HG03025 (cell line): ENCODE measurements around the gene LDLRAD4.

Experiments used
- ATAC-seq: cut with Tn5 transposase; IDR thresholded peaks from one replicate; pipeline ENCODE4 v1.9.1; 2021; ENCODE audit warnings: mild to moderate bottlenecking, moderate library complexity; ENCODE audit not compliant: unreplicated experiment, low FRiP score

LDLRAD4 gene

DNA sequence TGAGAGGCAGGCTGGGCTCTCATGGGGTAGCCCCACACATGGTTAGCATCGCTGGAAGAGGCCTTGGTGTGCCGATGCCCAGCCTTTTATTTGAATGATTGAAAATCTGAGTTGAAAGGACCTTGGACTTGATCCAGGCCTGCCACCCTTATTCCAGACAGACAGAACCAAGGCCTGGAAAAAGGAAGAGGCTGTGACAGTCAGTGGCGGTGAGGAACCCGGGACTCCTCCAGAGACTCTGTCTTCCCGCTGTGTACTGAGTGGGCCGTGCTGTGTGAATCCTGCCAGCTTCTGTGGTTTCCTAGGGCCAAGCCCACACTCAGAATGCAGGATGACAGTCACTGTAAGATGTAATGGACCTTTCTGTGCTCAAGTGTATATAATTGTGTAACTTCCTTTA lies 218.5 kb downstream of the LDLRAD4 start:
- ATAC-seq, result no peak

DNA sequence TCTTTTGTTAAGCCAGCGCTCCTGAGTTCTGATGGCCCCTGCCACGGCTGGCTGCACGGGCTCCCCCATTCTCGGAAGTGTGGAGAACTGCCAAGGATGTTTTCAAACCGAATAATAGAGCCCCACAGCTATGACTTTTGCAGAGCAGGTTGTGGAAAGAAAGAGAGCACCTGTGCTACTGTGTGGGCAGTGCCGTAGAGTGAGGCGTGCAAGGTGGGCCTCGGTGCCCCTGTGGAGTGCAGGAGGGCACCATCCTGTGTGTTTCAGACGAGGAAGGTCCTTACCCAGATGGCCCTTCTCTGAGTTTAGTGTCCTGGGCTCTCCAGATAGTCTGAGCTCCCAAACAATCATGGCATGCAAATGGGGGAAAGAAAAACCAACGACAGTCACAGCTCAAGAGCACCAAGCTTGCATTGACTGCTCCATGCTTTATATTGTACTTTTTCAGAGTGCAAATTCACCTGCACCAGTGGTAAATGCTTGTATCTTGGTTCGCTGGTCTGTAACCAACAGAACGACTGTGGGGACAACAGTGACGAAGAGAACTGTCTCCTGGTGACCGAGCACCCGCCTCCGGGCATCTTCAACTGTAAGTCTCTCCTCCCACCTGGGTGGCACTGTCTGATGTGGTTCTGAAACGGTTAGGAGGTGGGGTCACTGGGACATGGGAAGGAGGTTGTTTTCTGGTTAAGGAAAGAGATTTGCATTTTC lies 219.4 kb downstream of the LDLRAD4 start:
- ATAC-seq, result no peak

DNA sequence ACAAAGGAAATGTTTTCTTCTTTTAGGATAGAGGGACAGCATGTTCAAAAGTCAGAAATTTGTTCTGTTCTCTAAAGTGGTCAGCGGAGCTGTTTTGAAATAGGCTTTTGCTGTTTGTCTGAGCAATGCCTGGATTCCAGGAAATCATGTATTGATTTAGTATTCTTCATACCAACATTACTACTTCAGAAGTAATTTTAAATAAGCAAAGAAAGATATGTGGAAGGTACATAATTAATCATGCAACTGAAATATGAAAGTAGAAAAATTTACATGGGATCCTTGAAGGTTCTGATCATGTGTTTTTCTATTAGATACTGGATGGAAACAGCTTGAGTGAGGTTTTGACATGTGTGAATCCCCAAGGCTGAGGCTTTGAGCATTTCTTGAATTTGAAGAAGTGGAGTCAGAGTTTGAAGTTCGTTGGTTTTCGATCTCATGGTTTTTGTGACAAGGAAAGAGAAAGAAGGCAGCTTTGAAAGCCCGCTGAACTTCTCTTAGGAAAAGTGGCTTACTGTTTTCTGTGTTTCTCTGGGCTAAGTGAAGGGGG lies 220.0 kb downstream of the LDLRAD4 start:
- ATAC-seq, result no peak

DNA sequence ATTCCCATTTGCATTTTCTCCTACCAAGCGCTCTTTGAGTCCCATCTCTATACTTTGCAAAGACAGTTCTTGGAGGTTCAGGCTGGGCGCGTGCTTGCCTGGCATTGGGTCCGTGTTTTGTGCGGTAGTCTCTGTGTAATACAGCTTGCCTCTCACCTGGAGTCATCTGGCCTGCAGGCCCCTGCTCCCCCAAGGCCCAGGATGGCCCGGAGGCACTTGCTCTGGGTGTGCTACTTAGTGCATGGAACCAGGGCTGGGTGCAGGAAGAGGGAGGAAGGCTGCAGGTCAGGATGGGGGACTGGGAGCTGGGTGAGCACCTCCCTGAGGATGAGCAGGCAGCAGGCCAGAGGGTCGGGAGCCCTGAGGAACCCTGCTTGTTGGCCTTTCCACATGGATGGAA lies 220.9 kb downstream of the LDLRAD4 start:
- no peak for ATAC-seq

DNA sequence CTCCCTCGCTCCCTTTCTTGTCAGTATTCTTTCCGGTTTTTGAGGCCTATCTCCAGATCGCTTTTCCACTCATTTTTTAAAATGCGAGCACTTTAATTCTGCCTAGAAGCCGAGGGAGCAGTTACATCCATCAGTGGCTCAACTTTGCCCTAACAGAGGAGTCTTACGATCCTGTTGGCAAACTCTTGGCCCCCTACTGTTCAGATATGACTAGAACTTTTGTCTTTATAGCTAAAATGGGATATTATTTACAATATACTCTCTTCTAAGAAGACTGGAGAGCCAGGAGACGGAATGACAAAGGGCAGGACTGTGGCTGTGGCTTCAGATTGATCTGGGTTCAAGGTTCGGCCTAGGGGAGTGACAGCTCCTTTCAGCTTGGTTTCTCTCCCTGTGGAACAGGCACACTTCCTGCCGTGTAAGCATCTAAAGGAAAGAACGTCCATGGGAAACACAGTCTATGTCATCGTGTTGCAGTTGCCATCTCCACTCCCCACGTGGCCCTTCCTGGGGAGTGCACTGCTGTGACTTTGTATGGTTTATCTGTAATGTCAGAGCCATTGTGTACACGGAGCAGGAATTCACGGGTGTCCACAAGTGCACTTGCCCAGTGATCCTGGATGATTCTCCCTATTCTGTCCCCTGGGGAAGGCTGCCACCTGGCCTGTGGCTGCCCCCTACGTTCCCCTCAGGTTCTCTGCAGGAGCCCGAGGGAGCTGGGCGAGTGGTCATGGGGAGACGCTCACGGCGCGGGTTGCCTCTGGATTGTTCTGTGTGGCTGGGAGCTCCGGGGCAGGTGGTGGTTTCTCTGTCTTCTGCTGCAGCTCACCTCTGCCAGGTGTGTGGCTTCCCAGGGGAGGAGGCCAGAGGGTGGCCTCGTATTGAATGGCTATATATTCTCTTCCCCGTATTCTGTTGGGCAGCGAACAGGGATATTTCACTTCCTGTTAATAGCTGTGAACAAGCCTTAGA lies 222.0 kb downstream of the LDLRAD4 start:
- ATAC-seq, result no peak

DNA sequence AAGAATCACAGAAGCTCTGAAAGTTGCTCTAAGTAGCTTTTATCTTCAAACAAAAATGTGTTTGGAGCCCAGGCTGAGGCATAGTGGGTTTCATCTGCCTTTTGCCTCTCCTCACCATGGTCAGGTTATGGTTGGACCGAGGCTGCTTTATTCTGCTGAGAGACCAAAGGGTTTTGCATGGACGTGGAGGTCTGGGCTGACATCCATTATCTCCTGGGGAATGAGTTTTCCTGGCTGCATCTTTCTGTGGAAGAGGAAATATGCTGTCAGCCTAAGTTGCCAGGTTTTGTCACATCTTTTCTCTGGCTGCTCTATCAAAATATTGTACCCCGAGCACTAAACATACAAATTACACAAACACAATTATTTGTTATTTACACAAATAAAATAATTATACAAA lies 223.2 kb downstream of the LDLRAD4 start:
- no peak for ATAC-seq

DNA sequence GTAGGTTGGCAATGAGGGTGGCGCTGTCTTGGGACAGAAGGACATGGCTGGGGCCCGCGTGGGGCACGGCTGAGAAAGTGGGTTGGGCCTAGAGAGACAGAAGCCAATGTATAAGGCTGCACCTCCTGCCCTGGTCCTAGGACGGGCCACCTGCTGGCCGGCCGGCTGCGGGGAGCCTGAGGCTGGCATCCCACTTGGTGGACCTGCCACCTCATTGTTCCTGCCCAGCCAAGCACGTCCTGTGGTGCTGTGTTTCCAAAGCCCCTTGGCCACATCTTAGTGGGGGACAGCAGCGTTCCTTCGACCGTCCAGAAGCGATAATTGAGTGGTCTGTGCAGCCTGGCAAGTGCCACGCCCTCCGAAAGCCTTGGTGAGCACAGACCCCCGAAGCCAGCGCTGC lies 223.9 kb downstream of the LDLRAD4 start:
- ATAC-seq, result no peak

DNA sequence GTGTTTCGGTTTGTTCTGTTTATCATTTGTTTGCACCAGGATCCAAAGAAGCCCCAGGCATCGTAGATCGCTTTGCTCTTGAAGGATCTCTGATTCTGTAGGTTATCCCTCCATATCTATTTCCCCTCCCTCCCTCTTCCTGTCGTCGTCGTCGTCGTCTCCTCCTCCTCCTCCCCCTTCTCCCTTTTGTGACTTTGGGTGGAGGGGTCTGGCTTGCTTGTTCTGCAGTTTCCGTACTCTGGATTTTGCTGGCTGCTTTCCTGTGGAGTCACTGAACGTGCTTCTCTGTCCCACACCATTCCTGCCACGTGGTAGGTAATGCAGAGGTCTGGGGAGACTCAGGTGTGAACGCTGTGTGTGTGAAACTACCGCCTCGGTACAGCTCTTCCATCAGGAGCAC lies 225.0 kb downstream of the LDLRAD4 start:
- no peak for ATAC-seq

DNA sequence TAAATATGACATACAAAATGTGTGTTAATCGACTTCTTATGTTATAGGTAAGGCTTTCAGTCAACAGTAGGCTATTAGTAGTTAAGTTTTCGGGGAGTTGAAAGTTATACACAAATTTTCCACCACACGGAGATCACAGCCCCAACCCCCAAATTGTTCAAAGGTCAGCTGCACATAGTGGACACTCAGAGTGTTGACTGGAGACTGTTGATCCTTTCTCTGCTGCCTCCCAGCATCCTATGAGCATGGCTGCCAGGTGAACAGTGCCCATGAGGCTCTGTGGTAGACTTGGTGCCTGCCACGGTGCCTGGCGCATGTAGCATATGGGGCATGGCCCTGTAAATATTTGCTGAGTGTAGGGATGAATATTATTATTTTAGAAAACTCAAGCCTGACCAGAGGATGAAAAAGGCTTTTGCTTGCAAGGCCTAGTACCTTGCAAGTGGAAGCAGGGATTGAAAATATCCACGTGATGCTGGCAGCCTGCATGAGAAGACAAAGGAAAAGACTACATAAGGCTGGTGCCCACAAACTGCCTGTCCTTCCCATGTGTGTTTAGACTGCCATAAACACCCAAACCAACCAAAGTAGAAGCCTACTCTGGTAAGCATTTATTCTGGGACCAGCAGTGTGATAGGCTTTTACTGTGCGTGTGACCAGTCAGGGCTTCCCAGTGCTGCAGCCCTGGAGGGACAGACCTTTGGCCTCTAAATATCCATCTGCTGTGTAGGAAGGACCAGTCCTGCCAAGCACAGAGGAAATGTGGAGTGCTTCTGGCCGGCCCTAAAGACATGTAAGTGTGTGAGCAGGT lies 226.1 kb downstream of the LDLRAD4 start:
- no peak for ATAC-seq

DNA sequence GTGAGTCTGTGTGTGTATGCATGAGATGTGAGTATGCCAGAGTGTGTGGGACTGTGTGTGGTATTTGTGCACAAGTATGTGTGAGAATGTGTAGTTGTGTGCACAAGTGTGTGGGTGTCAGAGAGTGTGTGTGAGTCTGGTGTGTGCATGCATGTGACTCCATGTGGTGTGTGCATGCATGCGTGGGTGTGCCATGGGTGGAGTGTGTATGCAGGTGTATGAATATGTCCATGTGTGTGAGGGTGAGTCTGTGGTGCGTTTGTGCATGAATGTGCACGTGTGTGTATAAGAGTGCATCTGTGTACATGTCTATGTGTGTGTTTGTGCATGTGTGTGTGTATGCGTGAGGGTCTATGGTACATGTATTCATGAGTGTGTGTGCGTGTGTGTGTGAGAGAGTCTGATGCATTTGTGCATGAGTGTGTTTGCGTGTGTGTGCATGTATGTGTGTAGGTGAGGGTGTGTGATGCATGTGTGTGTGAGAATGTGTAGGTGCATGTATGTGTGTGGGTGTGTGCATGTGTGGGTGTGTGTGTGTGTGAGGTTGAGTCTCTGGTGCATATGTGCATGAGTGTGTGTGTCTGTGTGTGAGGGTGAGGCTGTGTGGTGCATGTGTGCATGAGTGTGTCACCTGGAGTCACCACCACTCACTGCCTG lies 226.8 kb downstream of the LDLRAD4 start:
- no peak for ATAC-seq

DNA sequence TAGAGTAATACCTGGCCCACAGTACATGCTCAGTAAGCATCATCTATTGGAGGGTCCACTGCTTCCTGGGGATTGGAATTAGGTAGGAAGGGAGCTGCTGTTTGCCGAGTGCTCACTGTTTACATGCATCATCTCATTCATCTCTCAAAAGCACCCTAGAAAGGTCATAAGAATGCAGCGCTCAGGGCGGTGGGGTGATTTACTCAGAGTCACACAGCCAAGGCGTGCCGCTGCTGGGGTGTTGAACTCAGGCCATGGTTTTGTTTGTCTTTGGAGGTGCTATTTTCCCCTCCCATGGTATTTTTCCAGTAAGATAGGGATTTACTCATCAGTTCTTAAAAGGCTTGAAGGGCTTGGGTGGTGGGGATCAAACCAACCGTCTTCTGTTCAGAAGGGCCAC lies 227.5 kb downstream of the LDLRAD4 start:
- no peak for ATAC-seq

DNA sequence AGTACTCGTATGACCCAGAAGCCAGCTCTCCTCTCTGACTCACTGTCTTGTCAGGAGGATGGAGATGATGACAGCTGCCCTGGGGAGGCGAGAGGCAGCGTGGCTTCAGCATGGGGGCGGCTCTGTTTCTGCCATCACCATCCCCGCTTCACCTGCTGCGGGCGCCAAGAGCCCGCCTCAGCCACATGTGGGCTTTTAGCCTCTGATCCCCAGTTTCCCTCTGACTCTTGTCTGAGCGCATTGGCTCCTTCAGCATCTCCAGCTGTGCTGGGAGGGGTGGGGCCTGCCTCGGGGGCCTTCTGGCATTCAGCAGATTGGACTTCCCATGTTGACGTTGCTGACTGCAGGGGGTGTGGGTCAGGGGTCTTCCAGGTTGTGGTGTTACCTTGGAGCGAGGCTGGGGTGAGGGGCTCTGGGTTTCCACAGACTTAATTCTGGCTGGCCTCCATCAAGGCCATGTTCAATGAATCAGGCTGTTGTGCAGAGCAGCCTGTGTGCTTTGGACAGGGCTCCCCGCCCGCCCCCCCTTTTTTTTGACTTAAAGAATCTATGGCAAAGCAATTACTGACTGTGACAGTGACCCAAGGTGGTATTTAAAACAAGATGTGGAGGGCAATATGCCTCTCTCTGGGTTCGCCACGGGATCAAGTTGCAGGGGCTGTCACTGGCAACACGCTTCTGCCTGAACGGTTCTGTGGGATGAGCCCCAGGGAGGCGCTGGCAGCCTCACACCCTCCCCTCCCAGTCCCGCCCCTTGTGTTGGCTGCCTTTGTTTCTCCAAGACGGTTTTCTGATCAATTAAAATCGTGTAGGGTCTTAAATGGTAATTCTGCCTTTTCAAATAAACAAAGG lies 228.3 kb downstream of the LDLRAD4 start:
- ATAC-seq, result no peak

DNA sequence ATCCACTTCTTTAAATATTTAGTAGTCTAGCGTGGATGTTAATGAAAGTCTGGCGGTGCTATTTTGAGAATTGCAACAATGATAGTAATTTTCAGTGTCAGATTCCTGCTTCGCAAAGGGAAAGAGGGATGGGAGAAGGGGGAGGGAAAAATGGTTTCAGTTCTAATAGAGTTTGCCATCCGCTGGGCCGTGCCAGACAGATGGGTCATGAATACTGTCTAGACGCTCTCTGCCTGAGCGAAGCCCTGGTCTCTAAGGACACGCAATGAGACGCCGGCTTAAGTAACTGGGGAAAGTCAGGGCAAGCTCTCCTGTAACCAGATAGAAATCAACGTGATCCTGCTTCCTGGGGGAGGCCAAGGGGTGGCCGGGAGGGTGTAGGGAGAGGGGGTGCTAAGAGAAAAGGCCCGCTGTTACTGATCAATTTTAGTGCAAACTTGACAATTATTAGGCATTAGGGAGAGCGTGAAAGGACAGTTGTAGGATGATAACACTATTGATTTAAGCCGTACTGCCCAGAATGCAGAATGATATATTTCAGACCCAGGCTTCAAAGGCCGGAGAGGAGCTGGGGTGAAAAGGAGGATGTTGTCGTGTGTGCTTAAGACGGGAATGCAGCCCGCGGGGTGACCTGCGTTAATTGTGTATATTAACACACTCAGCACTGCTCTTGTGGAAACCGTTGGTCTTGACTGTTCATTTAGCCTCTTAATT lies 229.2 kb downstream of the LDLRAD4 start:
- no peak for ATAC-seq

DNA sequence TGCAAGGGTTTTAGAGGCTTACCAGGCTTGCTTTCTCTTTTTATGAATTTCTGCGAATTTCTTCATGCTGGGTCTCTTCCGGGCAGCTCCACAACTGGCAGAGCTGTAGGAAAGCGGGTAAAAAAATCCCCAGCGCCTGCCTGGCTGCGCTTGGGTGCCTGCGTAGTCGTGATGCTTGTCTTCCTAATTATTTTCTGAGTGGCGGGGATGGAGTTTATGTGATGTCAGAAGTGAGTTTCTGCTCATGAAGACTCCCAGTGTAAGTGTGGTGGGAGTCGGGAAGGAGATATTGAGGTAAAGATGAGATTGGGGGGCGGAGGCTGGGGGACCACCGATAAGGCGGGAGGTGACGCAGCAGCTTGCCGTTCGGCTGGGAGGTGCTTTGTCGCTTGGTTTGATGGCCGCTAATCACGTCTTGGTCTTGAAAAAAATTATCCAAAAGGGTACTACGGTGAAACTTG lies 229.8 kb downstream of the LDLRAD4 start:
- ATAC-seq, result no peak

DNA sequence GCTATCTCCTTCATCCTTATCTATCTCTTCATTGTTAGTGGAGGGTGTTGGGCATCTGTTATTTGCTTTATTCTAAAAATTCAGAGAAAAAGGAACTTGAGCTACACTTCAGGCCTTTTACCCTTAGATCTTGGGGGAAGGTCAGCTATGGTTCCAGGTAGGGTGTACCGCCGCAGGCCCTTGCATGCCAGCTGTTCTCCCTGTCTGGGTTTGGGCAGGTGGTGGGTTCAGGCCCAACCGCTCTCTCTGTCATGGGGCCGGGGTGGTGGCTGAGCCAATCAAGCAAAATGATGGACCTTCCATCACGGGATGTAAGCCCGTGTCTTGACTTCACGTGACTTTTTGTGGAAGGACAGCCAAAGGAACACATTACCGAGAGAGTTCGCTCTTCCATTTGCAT lies 231.1 kb downstream of the LDLRAD4 start:
- ATAC-seq, result no peak

DNA sequence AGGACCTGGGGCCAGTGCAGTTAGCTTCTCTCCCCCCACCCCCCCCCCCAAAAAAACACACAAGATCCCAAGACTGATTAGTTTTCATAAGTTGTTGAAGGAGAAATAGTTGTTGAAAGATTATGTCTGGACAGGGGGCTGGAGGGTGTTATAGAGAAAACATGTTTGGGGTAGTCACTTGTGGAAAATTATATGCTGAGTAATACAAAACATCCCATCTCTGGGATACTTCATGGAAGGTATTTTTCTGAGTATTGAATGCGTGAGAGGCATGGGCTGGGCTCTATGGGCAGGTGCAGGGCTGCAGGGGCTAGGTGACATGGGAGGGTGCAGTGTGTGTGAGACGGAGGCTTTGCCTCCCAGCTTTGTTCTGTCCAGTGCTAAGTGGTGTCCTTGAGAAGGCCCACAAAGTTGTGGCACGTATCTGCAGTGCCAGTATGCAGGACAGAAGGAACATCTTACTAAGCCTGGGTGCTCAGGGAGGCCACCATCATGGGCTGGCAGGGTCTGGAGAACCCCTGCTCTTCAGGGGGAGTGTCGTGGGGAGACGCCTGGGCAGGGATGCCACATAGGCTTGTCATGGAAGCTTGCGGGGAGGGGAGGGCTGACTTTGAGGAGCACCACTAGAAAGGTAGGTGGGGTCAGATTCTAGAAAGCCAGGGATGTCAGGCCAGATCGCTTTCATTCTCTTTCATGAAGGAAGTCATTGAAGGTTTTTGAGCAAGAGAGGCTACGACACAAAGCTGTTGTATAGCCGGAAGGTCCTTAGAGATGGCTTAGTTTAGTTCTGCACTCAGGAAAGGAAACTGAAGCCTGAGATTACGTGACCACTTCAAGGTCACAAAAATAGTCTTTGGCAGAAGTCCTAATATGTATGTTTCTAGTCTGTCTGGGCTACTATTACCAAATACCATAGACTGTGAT lies 232.0 kb downstream of the LDLRAD4 start:
- ATAC-seq, result peak; percentile 73

DNA sequence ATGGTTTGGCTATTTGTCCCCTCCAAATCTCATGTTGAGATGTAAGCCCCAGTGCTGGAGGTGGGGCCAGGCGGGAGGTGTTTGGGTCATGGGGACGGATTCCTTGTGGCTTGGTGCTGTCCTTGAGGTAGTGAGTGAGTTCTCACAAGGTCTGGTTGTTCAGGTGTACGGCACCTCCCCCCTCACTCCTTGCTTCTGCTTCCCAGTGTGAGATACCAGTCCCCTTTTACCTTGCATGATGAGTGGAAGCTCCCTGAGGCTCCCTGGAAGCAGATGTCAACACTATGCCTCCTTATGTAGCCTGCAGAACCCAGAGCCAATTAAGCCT lies 232.6 kb downstream of the LDLRAD4 start:
- no peak for ATAC-seq
